Measurements from ENCODE around the gene NCOA3.
A peak's percentile ranks its signal among the peaks of the same experiment; 100 is the strongest.
"Not testable (repeated sequence)": the region's sequence is repeated elsewhere in the genome, so short reads cannot be mapped to it uniquely, and the experiment has no call there.

Gene NCOA3

DNA sequence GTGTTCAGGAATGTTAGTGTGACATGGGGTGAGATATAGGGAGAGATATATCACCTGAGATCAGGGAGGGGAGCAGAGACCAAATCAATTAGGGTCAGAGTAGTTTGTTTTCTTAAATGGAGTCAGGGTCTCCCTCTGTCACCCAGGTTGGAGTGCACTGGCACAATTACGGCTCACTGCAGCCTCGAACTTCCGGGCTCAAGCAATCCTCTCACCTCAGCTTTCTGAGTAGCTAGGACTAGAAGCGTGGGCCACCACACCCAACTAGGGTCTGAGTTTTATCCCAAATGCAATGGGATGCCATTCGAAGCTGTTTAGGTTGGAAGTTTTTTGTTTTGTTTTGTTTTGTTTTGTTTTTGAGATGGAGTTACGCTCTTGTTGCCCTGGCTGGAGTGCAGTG, 3.1 kb upstream of the NCOA3 start:
- DNase-seq (ENCODE audit: insufficient read length, low spot score) (no peak), FAIRE-seq (no peak)

DNA sequence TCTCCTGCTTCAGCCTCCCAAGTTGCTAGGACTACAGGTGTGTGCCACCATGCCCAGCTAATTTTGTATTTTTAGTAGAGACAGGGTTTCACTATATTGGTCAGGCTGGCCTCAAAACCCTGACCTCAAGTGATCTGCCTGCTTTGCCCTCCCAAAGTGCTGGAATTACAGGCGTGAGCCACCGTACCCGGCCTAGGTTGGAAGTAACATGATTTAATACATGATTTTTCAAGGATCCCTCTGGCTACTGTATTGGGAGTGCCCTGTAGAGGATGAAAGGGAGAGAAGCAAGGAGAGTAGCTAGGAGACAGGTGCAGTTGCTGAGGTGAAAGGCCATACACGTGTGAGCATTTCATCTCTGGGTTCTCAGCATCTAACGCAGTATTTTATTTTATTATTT, 2.6 kb upstream of the NCOA3 start:
- FAIRE-seq, result no peak
- DNase-seq (ENCODE audit: insufficient read length, low spot score), result no peak

DNA sequence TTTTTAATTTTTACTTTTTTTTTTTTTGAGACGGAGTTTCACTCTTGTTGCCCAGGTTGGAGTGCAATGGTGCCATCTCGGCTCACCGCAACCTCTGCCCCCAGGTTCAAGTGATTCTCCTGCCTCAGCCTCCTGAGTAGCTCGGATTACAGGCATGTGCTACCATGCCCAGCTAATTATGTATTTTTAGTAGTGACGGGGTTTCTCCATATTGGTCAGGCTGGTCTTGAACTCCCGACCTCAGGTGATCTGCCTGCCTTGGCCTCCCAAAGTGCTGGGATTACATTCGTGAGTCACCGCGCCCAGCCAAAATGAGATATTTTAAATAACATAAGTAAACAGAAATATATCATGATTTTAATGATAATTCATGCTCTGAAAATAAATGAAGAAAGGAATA, 1.6 kb upstream of the NCOA3 start:
- DNase-seq (ENCODE audit: insufficient read length, low spot score); FAIRE-seq: not testable (repeated sequence)

DNA sequence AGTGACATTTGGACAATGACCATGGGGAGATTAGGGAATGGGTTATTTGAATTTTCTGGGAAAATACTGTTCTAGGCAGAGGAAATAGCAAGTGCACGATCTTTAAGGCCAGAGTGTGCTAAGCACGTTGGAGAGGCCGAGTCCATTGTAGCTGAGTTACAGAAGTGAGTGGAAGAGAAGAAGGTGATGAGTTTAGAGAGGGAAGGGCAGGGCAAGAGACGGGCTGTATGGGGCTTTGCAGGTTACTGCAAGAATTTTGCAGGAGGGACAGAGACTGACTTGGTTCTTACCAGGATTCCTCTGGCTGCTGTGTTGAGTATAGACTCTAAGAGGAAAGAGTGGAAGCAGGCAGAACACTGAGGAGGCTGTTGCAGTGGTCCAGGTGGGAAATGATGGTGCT, 1.1 kb upstream of the NCOA3 start:
- FAIRE-seq, result no peak
- no peak for DNase-seq (ENCODE audit: insufficient read length, low spot score)

DNA sequence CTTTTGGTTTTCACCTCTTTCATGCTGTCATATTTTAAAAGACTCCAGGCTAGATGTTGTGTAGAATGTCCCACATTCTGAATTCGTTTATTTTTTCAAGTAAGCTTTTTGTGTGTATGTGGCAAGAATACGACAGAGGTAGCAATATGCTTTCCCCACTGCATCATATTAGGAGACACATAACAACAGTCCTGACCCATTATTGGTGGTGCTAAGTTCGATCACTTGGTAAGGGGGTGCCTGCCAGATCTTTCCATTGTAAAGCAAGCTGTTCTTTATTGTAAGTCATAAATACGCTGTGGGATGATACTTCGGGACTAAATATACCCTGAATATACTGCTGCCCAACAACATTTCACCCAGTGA, 588 bp upstream of the NCOA3 start:
- FAIRE-seq (peak; percentile 81), DNase-seq (ENCODE audit: insufficient read length, low spot score) (no peak)

DNA sequence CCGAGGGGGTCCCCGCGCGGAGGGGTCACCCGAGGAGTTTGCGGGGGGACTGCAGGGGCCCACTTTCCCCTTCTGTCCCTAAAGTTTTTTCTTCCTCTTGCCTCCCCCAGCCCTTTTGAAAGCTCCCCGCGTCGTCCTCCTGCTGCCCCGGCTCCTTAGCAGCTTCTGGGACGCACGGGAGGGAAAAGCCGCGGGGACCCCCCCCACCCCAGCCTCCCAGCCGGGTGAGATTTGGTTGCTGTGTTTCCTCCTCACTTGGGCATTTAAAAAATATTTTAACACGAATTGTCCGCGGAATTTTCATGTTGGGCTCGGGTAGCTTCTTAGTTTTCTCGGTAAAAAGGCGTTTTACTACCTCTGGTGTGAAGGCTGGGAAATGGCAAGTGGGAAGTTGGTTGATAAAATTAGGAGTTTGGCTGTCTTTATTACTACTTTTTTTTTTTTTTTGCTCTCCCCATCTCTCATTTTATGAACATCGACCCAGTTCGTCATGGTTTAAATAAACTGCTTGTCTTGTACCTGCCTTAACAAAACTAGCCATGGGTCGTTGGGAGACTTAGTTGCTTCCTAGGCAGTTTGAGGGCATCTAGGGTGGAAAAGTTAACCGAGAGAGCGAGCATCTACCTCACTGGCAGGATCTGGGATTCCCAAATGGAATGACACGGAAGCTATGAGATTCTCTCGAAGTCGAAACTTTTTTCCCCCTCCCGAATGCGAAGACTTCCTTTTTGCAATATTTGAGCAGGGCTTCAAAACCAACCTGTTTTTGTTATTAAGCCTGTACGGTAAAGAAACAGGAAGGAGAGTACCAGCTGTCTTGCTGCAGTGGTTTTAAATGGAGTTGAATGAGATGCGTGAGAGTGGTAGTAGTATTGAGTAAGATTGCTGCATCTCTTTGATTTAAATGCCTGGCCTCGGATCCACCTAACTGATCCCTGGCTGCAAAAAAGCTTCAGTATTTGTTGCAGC, 868 bp downstream of the NCOA3 start:
- FAIRE-seq (peak; percentile 78), DNase-seq (ENCODE audit: insufficient read length, low spot score) (no peak)

DNA sequence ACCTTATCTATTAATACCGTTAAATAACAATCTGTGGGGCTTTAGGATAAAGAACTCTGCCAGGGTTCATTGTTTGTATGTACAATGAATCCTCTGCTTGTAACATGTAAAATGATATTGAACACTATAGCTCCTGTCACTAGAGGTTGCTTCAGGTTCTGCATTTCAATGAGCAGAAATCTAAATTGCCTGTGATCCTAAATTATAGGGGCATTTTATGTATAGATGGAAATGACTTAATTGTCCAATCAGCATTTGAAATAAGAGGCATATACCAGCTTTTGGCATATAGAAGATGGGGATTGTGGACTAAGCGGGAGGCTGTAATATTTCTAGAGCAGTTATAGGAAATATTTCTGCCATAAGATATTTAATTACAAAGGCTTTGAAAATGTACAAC, 2.0 kb downstream of the NCOA3 start:
- FAIRE-seq (no peak), DNase-seq (ENCODE audit: insufficient read length, low spot score) (no peak)

DNA sequence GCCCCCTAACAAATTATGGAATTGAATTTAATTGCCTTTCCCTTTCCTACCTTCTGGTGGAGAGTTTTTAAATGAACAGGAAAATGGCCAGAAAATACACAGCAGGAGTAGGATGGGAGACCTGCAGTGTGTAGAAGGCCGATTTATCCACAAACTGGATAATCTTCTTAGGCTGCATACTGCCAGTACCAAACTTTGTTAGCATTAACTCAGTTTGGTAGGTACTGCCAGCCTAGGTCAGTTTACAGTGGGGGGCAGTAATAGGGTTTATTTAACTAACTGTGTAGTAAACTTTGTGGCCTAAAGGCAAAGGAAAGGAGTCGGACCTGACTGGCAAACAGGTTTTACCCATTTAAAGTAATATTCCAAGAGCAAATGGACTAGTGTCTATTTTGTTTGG, 4.6 kb downstream of the NCOA3 start:
- DNase-seq (ENCODE audit: insufficient read length, low spot score), result no peak
- FAIRE-seq, result peak; percentile 31

DNA sequence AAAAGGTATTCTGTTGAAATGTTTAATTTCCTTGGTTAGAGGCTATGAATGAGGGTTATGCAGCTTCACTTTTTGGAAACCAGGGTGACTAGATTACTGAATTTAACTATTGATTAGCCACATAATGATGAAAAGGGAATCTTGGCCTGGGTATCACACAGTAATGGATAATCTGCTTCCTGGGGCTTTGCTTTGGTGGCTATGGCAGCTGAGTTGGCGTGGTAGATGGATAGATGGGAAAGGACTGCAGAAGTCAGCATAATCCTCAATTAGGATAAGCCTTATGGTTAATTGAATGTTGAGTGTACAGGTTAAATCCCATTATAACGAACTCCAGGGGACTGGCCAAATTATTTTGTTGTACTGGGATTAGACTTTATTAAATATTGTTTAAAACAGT, 5.2 kb downstream of the NCOA3 start:
- DNase-seq (ENCODE audit: insufficient read length, low spot score) (no peak), FAIRE-seq (no peak)

DNA sequence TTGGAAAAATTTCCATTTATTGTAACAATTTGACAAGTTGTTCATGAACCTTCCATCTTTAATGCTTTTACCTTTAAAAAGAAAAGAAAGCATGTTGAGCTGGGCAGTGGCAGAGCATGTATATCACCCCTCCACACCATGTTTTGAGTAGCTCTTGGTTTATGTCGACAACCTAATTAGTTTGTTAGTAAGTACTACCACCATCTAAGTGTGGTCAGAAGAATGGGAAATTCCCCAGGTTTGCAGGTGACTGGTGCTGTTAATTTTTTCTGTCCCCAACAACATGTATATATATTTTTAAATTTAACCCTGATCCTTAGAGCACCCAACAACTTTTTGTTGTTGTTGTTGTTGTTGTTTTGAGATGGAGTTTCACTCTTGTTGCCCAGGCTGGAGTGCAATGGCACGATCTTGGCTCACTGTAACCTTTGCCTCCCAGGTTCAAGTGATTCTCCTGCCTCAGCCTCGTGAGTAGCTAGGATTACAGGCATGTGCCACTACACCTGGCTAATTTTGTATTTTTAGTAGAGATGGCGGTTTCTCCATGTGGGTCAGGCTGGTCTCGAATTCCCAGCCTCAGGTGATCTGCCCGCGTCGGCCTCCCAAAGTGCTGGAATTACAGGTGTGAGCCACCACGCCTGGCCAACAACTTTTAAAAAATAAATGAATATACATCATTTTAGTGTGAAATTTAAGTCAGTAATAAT, 5.7 kb downstream of the NCOA3 start:
- peak; percentile 48 for FAIRE-seq
- DNase-seq (ENCODE audit: insufficient read length, low spot score), result not testable (repeated sequence)

DNA sequence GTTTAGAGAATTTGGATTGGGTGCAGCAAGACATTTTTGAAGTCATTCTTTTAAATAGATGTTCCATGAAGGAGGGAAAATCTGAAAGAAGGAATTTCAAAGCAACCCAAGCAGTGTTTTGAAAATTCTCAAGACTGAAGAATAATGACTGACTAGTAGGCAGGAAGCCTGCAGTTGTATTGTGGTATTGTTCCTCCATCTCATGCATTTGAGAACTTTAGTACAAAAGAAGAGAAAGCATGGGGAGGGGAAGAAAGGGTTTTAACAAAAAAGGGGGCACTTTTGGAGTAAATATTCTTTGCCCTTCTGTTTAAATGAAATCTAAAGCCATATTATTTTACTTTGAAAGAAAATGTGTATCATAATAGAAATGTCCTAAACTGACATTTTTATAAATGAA, 6.6 kb downstream of the NCOA3 start:
- FAIRE-seq (peak; percentile 79), DNase-seq (ENCODE audit: insufficient read length, low spot score) (no peak)

DNA sequence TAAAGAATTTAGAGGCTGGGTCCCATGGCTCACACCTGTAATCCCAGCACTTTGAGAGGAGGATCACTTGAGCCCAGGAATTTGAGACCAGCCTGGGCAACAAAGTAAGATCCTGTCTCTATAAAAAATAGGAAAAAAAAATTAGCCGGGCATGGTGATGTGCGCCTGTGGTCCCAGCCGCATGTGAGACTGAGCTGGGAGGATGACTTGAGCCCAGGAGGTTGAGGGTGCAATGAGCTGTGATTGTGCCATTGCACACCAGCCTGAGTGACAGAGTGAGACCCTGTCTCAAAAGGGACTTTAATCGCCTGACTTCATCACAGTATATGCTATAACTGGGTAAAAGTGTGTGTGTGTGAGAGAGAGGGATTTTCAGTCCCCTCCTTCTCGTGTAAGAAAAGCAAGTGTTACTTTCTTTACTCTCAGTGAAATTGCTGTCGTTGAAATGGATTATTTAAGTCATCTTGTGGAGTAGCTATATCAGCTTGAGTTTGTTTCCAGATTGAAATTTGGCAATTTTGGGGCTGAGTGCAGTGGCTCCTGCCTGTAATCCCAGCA, 7.5 kb downstream of the NCOA3 start:
- FAIRE-seq (no peak), DNase-seq (ENCODE audit: insufficient read length, low spot score) (no peak)

DNA sequence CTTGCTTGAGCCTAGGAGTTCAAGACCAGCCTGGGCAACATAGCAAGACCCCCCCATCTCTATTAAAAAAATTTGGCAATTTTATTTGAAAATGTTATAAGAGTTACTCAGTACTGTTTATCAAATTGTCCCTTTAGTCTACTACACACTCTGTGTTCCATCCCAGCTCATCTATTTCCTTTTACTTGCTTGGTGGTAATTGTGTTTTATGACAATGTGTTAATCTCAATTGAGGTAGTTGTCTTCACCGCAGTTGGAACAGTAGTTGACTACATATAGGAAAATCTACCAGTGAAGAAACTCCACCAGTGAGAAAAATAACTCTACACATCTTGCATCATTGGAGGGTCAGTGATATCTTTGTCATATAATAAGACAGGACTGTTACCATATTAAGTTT, 8.0 kb downstream of the NCOA3 start:
- FAIRE-seq (no peak), DNase-seq (ENCODE audit: insufficient read length, low spot score) (no peak)

DNA sequence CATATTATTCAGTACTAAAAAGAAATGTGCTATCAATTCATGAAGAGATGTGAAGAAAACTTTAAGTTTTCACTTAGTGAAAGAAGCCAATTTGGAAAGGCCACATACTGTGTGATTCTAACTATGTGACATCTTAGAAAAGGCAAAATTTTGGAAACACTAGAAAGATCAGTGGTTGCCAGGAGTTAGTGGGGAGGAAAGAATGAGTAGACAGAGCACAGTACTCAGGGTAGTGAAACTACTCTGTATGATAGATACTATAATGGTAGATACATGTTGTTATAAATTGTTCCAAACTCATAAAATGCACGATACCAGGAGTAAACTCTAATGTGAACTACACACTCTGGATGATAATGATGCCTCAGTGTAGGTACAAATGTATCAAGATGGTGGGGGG, 14.2 kb downstream of the NCOA3 start:
- DNase-seq (ENCODE audit: insufficient read length, low spot score), result no peak
- FAIRE-seq, result no peak

DNA sequence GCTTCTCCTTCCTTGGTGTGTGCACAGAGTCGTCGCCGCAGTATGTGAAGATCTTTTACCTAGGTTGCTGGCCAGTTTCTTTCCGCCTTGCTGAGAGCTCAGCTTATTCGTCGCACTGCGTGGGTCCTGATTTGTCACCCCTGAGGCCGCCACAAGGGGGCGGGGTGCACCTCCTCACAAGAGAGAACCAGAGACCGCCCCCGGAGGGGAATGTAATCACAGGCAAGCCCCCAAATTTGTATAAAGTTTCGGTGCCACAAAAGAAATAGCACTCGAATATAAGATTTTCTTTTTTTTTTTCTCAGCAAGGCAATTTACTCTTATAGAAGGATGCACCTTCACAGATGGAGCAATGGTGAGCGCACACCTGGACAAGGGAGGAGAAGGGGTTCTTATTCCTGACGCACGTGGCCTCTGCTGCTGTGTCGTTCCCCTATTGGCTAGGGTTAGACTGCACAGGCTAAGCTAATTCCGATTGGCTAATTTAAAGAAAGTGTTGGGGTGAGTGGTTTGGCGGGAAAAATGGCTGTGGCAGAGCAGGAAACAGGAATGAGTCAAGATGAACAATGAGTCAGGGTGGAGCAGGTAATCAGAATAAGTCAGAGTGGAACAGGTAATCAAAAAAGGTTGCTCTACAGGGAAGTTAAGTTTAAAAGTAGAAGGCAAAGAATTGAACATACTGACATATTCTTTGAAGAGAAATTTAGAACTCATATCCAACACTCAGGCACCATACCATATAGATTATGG, 19.5 kb downstream of the NCOA3 start:
- no peak for FAIRE-seq
- DNase-seq (ENCODE audit: insufficient read length, low spot score), result no peak

DNA sequence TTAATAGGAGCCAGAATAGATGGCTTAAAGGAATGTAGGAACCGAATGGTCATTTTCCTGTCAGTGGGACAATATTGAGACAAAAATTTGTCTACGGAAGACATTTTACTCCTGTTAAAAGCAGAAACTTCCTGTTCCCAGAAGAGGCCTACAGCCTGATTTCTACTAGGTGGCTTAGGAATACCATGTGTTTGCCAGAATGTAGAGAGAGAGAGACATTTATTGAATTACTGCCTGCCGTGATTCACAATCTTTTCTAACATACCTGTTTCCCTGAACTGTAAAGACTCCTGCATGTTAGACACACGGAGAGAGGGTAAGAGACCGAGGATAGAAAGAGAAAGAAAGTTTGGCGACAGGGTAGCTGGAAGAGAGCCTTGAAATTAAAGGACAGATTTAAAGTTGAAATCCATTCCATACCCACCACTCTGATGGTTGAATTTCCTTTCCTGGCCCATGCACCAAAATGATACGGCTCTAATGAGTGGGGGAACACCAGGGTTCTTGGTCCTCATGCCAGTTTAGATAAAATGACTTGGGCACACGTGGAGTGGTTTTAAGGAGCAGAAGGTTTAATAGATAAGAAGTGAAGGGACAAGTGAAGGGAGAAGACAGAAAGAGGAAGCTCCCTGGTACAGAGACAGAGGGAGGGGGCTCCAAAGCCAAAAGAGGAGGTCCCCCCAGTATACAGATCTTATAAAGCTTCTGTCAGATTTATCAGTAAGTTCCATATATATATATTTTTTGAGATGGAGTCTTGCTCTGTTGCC, 22.5 kb downstream of the NCOA3 start:
- FAIRE-seq (no peak), DNase-seq (ENCODE audit: insufficient read length, low spot score) (no peak)

DNA sequence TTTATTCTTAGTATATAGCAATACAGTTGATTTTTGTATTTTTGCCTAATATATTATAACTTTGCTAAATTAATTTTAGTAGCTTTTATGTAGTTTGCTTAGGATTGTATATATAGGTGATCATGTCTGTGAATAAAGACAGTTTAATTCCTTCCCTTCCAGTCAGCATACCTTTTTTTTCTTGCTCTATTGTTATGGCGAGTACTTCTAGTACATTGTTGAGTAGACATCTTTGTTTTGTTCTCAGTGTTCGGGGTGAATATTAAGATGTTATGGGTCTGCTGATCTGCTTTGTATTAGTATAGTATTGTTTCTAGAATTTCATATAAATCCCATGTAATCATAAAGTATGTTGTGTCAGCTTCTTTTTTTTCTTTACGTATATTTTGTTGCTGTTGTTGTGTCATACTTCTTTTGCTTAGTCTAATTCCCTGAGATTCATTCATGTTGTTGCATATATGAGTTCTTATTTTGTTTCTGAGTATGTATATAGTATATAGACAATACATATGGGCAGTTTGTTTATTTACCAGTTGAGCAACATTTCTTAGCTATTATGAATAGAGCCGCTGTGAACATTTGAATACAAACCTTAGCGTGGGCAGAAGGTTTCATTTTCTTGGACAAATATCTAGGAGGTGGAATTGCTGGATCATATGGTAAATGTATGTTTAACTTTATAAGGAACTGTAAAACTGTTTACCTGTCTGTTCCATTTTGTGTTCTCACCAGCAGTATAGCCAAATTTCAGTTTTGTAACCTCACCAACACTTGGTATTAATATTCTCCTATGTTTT, 25.5 kb downstream of the NCOA3 start:
- FAIRE-seq (no peak), DNase-seq (ENCODE audit: insufficient read length, low spot score) (no peak)

DNA sequence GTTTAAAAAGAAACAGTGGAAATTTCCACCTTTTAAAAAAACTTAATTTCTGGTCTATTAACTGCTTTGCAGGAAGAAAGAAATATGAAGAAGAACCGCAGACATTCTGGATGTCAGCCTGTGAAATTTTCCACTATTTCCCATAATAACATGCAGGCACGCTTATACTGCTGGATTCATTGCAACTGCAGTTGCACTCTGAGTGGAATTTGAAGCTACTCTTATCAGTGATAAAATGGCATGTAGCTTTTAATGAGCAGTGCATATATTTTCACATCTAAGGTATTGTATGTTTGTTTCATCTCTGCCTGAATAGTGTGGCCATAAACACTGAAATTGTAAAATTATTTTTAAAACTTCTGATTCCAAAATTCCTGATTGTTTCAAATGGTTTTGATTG, 28.2 kb downstream of the NCOA3 start:
- FAIRE-seq, result no peak
- DNase-seq (ENCODE audit: insufficient read length, low spot score), result no peak

DNA sequence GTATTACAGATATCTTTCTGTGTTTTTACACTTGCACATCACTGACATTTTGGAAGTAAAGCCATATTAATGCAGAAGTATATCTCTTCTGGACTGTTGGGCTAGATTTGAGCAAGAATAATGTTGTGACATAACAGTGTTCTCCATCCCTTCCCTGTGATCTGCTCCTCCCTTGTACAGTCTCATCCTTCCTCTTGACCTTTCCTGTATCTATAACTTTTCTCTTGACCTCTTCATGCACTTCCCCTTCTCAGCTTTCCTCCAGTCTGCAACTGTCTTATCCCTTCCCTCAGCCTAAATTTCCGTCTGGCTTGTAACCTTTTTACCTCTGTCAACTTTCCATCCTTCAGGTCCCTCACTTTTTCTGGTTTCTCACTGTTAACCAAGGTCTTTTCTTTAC, 29.8 kb downstream of the NCOA3 start:
- no peak for DNase-seq (ENCODE audit: insufficient read length, low spot score)
- no peak for FAIRE-seq

DNA sequence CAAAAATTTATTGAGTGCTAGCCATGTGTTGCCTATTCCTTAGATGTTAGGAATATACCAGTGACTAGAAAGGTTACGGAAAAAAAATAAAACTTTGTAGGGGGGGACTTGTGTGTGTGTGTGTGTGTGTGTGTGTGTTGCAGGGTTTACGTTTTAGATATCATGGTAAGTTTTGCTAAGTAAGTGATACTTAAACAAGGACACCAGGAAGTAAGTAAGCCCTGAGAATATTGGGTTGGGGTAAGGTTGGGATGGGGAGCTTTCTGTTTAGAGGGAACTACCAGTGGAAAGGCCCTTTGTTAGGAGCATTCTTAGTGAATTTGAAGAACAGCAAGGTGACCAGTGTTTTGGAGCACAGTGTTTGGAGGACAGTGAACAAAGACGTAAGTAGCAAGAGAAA, 30.3 kb downstream of the NCOA3 start:
- FAIRE-seq, result no peak

More for the DNA sequence above, 30.3 kb downstream of the NCOA3 start:
- DNase-seq (ENCODE audit: insufficient read length, low spot score), result no peak
